ENCODE measurements around the gene DUSP7. TPM values are rescaled to one million over a fixed set of nuclear protein-coding genes. Genes with fewer than 3 reads are reported as not detected.

DUSP7 gene
- total and polyA plus RNA-seq, 9 of the 15 experiments (the other 6 are each of a cell fraction or from before 2014, with no cell fraction given) = 0.45 to 15.8 (median 8.2) TPM

DNA sequence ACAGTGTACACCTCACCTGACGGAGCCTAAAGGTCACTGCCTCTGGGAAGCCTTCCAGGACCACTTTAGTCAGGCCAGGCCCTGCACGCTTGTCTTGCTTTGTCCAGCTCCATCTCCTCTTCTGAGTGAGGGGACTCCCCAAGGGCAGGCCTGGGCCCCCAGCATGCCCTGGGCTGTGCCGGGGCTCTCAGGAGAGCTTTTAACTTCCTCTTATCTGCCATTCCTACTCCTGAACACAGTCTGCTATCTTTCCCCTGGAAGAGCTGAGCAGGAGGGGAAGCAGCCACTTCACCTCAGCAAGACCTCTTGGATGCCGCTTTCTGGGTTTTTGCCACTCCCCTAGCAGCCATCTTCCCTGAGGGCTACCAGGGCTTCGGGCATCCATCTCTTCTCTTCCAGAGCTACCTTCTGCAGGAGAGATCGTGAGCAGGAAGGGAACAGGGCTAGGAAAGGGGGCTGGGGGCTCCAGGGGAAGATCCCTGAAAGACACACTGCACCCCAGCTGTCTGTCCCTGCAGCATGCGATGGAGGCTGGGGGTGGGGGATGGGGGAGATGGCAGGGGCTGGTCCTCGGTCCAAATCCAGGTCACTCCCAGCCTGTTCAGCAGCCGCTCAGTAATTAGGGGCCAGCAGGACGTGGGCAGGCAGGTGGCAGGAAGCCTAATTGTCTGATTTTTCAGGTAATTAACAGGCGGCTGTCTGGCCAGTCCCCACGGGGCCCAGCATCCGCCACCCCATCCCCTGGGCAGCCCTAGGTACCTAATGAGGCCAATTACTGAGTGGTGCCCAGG is 40.7 kb downstream of the DUSP7 start:
- no peak overlapping the region for H3K4me3 ChIP-seq
- H3K9ac ChIP-seq (ENCODE audit: insufficient read depth in 1 of 2, low read depth in 2 of 2, low read length in 2 of 2) = peak overlapping the region in 1 of 2 experiments; percentile 26; a peak in 1 of 4 replicates
- intact Hi-C loops (cut with micrococcal nuclease) = no loop called here
- FAIRE-seq = no peak
- ChIA-PET POLR2A (interaction anchor here (0.6 kb wide), 1 partner anchor 24 kb away, joined by 3 read pairs; no protein-coding TSS in a partner anchor), CTCF (ENCODE audit: low intra/inter-chr PET ratio) (interaction anchor here (0.6 kb wide), 1 partner anchor 17 kb away, joined by 3 read pairs; no protein-coding TSS in a partner anchor)
- H2AFZ ChIP-seq (ENCODE audit: low read depth, low read length) = peak overlapping the region; percentile 77
- 63% methylated on average over 12 of the region's 13 CpGs for WGBS (ENCODE audit: insufficient coverage, low coverage, missing lambda C conversion rate)
- TF ChIP-seq ZNF274 (IDR thresholded peaks at IDR 0.05; ENCODE audit: borderline replicate concordance, low read depth, low read length) (no peak), ZFP36 (IDR thresholded peaks at IDR 0.05; ENCODE audit: low read depth, low read length, partially characterized antibody) (peak; percentile 43)
- TF ChIP-seq, protein P1, sequence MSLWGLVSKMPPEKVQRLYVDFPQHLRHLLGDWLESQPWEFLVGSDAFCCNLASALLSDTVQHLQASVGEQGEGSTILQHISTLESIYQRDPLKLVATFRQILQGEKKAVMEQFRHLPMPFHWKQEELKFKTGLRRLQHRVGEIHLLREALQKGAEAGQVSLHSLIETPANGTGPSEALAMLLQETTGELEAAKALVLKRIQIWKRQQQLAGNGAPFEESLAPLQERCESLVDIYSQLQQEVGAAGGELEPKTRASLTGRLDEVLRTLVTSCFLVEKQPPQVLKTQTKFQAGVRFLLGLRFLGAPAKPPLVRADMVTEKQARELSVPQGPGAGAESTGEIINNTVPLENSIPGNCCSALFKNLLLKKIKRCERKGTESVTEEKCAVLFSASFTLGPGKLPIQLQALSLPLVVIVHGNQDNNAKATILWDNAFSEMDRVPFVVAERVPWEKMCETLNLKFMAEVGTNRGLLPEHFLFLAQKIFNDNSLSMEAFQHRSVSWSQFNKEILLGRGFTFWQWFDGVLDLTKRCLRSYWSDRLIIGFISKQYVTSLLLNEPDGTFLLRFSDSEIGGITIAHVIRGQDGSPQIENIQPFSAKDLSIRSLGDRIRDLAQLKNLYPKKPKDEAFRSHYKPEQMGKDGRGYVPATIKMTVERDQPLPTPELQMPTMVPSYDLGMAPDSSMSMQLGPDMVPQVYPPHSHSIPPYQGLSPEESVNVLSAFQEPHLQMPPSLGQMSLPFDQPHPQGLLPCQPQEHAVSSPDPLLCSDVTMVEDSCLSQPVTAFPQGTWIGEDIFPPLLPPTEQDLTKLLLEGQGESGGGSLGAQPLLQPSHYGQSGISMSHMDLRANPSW (CRISPR knock-in tag; IDR thresholded peaks at IDR 0.05) = no peak
- H3K4me2 ChIP-seq (ENCODE audit: insufficient read depth, low read length) = no peak overlapping the region
- in situ Hi-C loops (cut with MboI) = loop anchor here (25.0 kb wide), 1 partner anchor 372 kb away; no protein-coding TSS in a partner anchor
- no peaks in the 10 kb centered on the region for H3K9me1 ChIP-seq (ENCODE audit: control insufficient read depth, insufficient read depth, low read length)
- H3K9me3 ChIP-seq (replicated peaks; ENCODE audit: control insufficient read depth, insufficient read depth, low read depth, low read length) = no peaks in the 10 kb centered on the region
- no peaks in the 10 kb centered on the region for H3K79me2 ChIP-seq (ENCODE audit: control insufficient read depth, insufficient read depth, low read length)
- no peak overlapping the region for H3K27ac ChIP-seq (ENCODE audit: extremely low read depth, low read depth, low read length)
- H4K20me1 ChIP-seq (replicated peaks; ENCODE audit: control insufficient read depth, insufficient read depth, low read length) = no peaks in the 10 kb centered on the region
- no TSS peak for BruUV-seq (replicated peaks)
- no peaks in the 10 kb centered on the region for H3K27me3 ChIP-seq (ENCODE audit: control insufficient read depth in 2 of 2, insufficient read depth in 2 of 2, low read length in 2 of 2)
- ATAC-seq = no peak
- no peaks in the 10 kb centered on the region for H3K36me3 ChIP-seq (ENCODE audit: control insufficient read depth, insufficient read depth, low read length)
- peaks cover 26 to 34% of the 10 kb centered on the region in 2 experiments for H3K4me1 ChIP-seq (replicated peaks in 1 of 2; ENCODE audit: control insufficient read depth in 2 of 2, insufficient read depth in 2 of 2, low read length in 2 of 2)
- DNase-seq (ENCODE audit: extremely low read depth in 1 of 4, low spot score in 3 of 4) = no peak
